GM21529 (cell line): Measurements from ENCODE around the gene TSNAX.
"Not testable (repeated sequence)": the region's sequence is repeated elsewhere in the genome, so short reads cannot be mapped to it uniquely, and the experiment has no call there.

Source experiments
- ATAC-seq: cut with Tn5 transposase; IDR thresholded peaks from one replicate; pipeline ENCODE4 v1.9.1; 2021; ENCODE audit not compliant: unreplicated experiment

TSNAX gene

GRCh38 chr1:231558708-231559185, 30.3 kb downstream of the TSNAX start:
- no peak for ATAC-seq

- ATAC-seq = no peak
Measured at GRCh38 chr1:231561647-231562383, 33.3 kb downstream of the TSNAX start.

GRCh38 chr1:231563247-231563646, 34.8 kb downstream of the TSNAX start:
- no peak for ATAC-seq

- no peak for ATAC-seq
Measured at GRCh38 chr1:231564373-231564772, 35.9 kb downstream of the TSNAX start.

DNA sequence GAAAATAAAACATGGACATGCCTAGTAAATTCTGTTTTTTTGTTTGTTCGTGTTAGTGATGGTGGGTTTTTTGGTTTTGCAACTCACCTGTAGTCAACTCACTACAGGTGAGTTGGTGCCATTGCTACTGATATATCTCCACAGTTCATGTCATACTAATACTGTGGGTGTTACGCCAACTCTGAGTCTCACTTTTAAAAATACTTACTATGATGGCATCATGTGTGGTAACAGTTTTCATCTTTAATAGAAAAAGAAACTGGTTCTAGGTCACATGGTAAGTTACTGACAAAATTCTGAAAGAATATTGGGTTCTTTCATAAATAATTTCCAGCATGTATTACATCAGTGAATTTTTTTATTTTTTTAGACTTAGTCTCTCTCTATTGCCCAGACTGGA, 38.0 kb downstream of the TSNAX start:
- ATAC-seq = no peak

- ATAC-seq = not testable (repeated sequence)
Measured at GRCh38 chr1:231570262-231570661, 41.8 kb downstream of the TSNAX start.

DNA sequence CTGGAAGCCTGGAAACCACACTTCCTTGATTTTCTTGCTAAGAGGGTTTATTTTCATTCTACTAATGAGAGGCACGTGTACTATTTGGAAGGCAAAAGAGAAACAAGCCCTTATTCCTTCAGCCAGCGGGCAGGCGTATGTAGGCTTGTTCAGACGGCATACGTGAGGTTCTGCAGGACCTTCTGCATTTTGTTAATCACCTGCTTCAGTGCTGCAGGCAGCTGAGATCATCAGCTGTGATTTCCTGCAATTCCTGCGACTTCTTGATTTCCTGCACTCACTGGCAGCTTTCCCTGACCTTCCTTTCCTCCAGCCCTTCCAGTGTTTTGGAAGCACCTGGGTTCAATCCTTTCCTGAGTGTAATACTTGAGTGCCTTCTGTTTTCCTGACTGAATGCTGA, 43.4 kb downstream of the TSNAX start:
- ATAC-seq = no peak

DNA sequence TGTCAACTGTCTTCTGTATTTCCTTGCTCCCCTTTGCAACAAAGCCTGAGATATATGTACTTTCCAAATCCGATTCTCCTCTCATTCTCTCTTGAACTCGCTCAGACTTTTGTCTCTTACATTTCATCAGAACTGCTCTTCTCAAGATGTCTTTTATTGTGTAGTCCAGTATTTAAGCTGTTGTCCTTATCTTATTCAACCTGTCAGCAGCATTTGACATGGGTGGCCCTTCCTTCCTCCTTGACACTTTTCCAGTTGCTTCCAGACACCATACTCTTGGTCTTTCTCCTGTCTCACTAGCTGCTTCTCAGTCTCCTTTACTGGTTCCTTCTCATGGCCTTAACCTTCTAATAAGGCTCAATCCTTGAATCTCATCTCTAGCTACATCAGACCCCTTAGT, 47.0 kb downstream of the TSNAX start:
- ATAC-seq = no peak

DNA sequence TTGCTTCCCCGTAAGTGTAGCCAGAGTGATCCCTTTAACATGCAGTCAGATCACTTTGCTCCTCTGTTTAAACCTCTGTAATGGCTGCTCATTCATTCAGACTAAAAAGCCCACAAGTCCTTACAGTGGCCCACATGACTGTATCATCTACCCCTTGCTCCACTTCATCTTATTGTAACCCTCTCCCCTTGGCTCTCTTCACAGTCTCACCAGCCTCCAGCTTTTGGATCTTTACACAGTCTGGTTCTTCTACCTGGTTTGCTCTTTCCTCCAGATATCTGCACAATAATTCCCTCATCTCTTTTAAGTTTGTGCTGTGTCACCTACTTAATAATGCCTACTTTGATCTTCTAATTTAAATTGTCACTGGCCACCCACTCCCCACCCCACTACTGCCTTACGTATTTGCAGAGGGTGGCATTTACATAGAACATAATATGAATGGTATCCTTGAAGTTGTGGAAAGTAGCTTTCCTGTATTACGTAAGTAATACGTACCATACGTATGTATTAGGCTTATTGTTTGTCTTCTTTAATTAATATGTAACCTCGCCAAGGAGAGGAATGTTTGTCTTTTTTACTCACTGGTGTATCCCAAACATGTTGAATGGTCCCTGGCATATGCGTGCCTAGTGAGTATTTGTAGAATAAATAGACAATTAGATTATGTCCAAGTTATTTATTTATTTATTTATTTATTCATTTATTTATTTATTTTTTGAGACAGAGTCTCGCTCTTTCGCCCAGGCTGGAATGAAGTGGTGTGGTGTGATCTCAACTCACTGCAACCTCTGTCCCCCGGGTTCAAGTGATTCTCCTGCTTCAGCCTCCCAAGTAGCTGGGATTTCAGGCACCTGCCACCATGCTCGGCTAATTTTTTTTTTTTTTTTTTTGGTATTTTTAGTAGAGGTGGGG, 48.6 kb downstream of the TSNAX start:
- ATAC-seq = no peak

DNA sequence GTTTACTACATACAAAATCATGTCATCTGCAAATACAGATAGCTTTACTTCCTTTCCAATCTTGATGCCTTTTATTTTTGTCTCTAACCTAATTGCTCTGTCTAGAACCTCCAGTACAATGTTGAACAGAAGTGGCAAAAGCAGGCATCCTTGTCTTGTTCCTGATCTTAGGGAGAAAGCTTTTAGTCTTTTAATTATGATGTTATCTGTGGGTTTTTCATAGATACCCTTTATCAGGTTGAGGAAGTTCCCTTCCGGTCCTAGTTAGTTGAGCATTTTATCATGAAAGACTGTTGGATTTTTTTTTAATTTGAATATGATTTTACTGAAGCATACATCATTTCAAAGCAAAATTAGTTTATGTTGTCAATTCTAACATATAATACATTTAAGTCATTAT, 52.4 kb downstream of the TSNAX start:
- ATAC-seq = no peak

DNA sequence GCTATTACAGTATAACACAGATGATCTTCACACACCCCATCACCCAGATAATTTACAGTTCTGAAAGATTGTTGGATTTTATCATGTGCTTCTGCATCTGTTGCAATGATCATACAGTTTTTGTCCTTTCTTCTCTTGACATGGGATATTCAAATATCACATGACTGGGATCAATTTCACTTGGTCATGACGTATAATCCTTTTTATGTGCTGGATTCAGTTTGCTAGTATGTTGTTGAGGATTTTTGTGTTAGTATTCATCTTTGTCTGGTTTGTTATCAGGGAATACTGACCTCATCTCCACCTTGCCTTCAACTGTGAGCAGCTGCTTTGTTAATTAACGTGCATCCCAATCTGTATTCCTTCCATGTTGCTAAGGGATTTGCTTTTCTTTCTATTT, 53.4 kb downstream of the TSNAX start:
- ATAC-seq = no peak

GRCh38 chr1:231583376-231583775, 54.9 kb downstream of the TSNAX start:
- ATAC-seq = no peak

DNA sequence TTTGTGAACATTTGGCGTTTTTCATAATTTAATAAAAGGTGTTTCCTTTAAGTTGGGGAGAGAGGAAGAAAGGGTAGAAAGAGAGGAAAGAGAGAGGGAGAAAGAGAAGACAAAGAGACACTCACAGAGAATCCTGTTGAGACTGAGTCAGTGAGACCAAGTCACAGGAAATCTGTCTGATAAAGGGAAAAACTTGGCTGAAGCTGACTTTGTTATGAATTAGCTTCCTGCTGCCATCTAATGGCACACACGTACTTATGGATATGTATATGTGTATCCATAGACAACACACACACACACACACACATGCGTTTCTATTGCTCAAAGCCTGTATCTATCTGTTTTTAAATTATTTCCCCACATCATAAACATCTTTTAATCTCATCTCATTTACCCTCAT, 55.6 kb downstream of the TSNAX start:
- no peak for ATAC-seq

GRCh38 chr1:231584921-231585320, 56.5 kb downstream of the TSNAX start:
- ATAC-seq = no peak

DNA sequence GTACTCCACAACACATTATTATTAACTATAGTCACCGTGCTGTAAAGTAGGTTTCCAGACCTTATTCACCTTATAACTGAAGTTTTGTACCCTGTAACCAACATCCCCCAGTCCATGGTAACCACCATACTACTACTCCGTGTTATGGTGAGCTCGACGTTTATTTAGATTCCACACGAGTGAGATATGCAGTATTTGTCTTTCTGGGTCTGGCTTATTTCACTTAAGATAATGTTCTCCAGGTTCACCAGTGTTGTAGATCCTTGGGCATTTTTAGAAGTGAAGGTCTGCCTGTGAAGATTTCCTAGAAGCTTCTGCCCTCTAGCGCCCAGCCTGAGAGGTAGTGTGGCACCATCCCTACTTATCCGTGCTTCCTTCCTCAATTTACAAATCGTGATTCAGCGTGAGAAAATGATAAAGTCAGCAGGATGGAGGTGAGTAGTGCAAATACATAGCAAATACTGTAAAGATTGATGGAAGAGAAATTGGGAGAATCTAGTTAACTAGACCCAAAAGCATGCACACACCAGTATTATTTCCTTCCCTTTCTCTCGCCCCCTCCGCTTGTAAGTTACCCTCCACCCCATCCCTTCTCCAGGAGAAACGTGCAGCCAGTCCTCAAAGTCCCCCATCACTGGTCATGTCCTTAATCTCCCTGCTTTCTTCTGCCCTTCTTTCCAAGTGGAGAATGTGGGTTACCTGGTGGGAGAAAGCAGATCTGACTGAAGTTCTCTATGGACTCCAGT, 62.2 kb downstream of the TSNAX start:
- ATAC-seq = peak; percentile 79

- ATAC-seq = no peak
Measured at GRCh38 chr1:231591466-231591865, 63.0 kb downstream of the TSNAX start.

DNA sequence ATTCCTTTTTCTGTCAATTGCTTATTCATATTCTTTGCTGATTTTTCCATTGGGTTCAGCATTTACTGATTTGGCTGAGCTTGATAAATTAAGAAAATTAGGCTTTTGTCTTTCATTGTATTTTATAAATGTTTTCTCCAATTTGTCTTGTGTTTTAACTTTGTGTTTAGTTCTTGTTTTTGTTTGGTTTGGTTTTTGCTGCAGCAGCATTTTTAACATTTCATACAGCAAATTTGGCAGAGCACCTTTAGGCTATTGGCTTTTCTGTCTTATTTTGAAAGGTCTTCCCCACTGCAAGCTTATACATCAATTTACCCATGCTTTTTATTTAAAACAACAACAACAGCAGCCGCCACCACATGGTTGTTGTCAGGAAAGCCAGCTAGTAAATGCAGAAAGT, 64.3 kb downstream of the TSNAX start:
- ATAC-seq = no peak

- not testable (repeated sequence) for ATAC-seq
Measured at GRCh38 chr1:231593264-231593663, 64.8 kb downstream of the TSNAX start.

DNA sequence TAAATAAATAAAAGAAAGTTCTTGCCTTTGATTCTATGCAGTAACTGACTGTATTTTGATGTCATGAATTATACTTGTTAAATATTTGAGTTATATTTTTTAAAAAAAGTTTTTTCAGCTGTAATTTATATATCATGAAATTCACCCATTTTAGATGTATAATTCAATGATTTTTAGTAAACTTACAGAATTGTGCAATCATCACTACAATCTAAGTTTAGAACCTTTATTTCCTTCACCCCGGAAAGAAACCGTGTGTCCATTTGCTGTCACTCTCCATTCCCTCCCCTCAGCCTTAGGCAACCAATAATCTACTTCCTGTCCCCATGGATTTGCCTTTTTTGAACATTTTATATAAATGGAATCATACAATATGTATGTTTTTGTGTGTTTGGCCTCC, 65.7 kb downstream of the TSNAX start:
- no peak for ATAC-seq

DNA sequence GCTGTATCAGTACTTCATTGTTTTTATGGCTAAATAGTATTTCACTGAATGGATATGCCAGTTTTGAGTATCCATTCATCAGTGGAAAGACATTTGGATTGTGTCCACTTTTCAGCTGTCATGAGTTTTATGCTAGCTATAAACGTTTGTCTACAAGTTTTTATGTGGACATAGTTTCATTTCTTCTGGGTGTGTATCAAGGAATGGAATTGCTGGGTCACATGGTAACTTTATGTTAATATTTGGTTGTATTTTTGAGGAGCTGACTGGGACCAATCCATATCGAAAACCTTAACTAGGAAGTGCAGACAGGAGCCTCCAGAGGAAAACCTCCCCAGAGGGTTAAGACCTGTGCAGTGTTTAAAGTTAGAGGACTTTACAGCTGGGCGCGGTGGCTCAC, 66.3 kb downstream of the TSNAX start:
- ATAC-seq = no peak

GRCh38 chr1:231596337-231596791, 67.9 kb downstream of the TSNAX start:
- no peak for ATAC-seq
